ENCODE measurements around the gene OR2L8. TPM values are rescaled to one million over a fixed set of nuclear protein-coding genes. Genes with fewer than 3 reads are reported as not detected.

OR2L8 gene
- total RNA-seq, 1 donor from 2014 or later: not detected

GRCh38 chr1:247908766-247909165, 39.9 kb upstream of the OR2L8 start:
- Mint-ChIP-seq H3K27ac (ENCODE audit: unreplicated experiment) (no peak overlapping the region), H3K4me3 (ENCODE audit: unreplicated experiment) (no peak overlapping the region), H3K9me3 (ENCODE audit: unreplicated experiment) (peaks cover 17% of the 10 kb centered on the region), H3K27me3 (ENCODE audit: unreplicated experiment) (no peaks in the 10 kb centered on the region), H3K4me1 (ENCODE audit: unreplicated experiment) (peaks cover 11% of the 10 kb centered on the region), H3K36me3 (ENCODE audit: unreplicated experiment) (no peaks in the 10 kb centered on the region)
- TF ChIP-seq CTCF (IDR thresholded peaks at IDR 0.05): no peak
- DNase-seq (ENCODE audit: extremely low spot score, unreplicated experiment): no peak

- Mint-ChIP-seq H3K36me3 (ENCODE audit: unreplicated experiment) (no peaks in the 10 kb centered on the region), H3K27me3 (ENCODE audit: unreplicated experiment) (no peaks in the 10 kb centered on the region), H3K9me3 (ENCODE audit: unreplicated experiment) (peaks cover 13% of the 10 kb centered on the region), H3K4me3 (ENCODE audit: unreplicated experiment) (no peak overlapping the region), H3K4me1 (ENCODE audit: unreplicated experiment) (no peaks in the 10 kb centered on the region), H3K27ac (ENCODE audit: unreplicated experiment) (no peak overlapping the region)
- no peak for DNase-seq (ENCODE audit: extremely low spot score, unreplicated experiment)
- no peak for TF ChIP-seq CTCF (IDR thresholded peaks at IDR 0.05)
These were observed 34.9 kb upstream of the OR2L8 start for GRCh38 chr1:247913786-247914185.

GRCh38 chr1:247914941-247915662, 33.6 kb upstream of the OR2L8 start:
- no peak for DNase-seq (ENCODE audit: extremely low spot score, unreplicated experiment)
- Mint-ChIP-seq H3K27ac (ENCODE audit: unreplicated experiment) (no peak overlapping the region), H3K4me3 (ENCODE audit: unreplicated experiment) (no peak overlapping the region), H3K27me3 (ENCODE audit: unreplicated experiment) (no peaks in the 10 kb centered on the region), H3K4me1 (ENCODE audit: unreplicated experiment) (no peaks in the 10 kb centered on the region), H3K9me3 (ENCODE audit: unreplicated experiment) (peaks cover 12% of the 10 kb centered on the region), H3K36me3 (ENCODE audit: unreplicated experiment) (no peaks in the 10 kb centered on the region)
- no peak for TF ChIP-seq CTCF (IDR thresholded peaks at IDR 0.05)

GRCh38 chr1:247919952-247920351, 28.7 kb upstream of the OR2L8 start, which contains the start of gene OR2T8:
Gene OR2T8, plus strand, starts transcription at chr1:247920252. Its CDS starts 766 bp downstream, at chr1:247921018.
- H3K4me1 Mint-ChIP-seq (ENCODE audit: unreplicated experiment): no peaks in the 10 kb centered on the region
- no peaks in the 10 kb centered on the region for H3K9me3 Mint-ChIP-seq (ENCODE audit: unreplicated experiment)
- H3K27ac Mint-ChIP-seq (ENCODE audit: unreplicated experiment): no peak within 1 kb of the TSS
- TF ChIP-seq CTCF (IDR thresholded peaks at IDR 0.05): no peak
- no peaks in the 10 kb centered on the region for H3K27me3 Mint-ChIP-seq (ENCODE audit: unreplicated experiment)
- no peaks in the 10 kb centered on the region for H3K36me3 Mint-ChIP-seq (ENCODE audit: unreplicated experiment)
- no peak within 1 kb of the TSS for H3K4me3 Mint-ChIP-seq (ENCODE audit: unreplicated experiment)
- no peak for DNase-seq (ENCODE audit: extremely low spot score, unreplicated experiment)

- no peaks in the 10 kb centered on the region for H3K9me3 Mint-ChIP-seq (ENCODE audit: unreplicated experiment)
- H3K4me3 Mint-ChIP-seq (ENCODE audit: unreplicated experiment): no peak overlapping the region
- no peak overlapping the region for H3K27ac Mint-ChIP-seq (ENCODE audit: unreplicated experiment)
These were observed 24.7 kb upstream of the OR2L8 start for GRCh38 chr1:247923941-247924340.

More at GRCh38 chr1:247923941-247924340, 24.7 kb upstream of the OR2L8 start:
- DNase-seq (ENCODE audit: extremely low spot score, unreplicated experiment): no peak
- H3K4me1 Mint-ChIP-seq (ENCODE audit: unreplicated experiment): no peaks in the 10 kb centered on the region
- no peaks in the 10 kb centered on the region for H3K27me3 Mint-ChIP-seq (ENCODE audit: unreplicated experiment)
- no peaks in the 10 kb centered on the region for H3K36me3 Mint-ChIP-seq (ENCODE audit: unreplicated experiment)
- TF ChIP-seq CTCF (IDR thresholded peaks at IDR 0.05): no peak
